Fibroblast of skin of right quadriceps (primary cell): ENCODE results near the gene BPHL.
"Not testable (repeated sequence)": the region's sequence is repeated elsewhere in the genome, so short reads cannot be mapped to it uniquely, and the experiment has no call there.

ENCODE experiments used
- DNase-seq: peaks from one replicate; pipeline ENCODE4 v3.0.0-alpha.2; 2013

Gene BPHL

DNA sequence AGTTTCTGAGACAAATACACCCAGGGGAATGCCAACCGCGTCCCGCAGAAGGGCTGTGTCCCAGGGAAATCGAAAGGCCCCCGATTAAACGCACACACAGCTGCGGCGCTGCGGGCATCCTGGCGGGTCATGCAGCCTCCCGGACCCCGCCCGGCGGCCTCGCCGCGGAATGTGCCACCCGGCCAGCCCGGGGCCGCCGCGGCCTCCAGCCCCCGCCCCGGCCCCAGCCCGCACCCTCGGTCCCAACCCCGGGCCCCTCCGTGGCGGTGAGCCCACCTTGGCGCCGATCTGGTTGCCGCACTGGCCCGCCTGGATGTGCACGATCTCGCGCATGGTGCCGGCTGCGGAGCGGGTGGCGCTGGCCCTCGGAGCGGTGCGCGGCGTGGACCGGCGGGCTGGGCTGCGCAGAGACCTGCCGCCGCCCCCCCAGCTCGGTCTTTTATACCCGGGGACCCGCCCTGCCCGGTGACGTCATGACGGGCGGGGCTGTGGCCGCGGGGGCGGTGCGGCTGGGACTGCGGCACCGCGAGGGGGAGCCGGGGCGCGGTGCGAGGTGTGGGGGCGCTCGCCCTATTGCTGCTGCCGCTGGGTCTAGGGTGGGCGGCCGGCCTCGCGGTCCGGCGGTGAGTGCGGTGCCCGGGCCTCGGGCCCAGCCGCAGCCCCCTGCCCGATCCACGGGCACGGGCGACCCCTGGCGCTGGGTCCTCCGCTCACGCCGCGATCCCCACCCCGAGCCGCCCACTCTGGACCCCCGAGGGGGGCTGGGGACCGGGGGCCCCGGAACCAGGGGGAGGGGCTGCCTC is 38.8 kb downstream of the BPHL start, which contains the start of gene TUBB2A:
Gene TUBB2A (minus strand): TSS at position 414 of the 803 bp plus-strand sequence. CDS start 81 bp downstream, at position 333.
- peak; percentile 87 for DNase-seq

DNA sequence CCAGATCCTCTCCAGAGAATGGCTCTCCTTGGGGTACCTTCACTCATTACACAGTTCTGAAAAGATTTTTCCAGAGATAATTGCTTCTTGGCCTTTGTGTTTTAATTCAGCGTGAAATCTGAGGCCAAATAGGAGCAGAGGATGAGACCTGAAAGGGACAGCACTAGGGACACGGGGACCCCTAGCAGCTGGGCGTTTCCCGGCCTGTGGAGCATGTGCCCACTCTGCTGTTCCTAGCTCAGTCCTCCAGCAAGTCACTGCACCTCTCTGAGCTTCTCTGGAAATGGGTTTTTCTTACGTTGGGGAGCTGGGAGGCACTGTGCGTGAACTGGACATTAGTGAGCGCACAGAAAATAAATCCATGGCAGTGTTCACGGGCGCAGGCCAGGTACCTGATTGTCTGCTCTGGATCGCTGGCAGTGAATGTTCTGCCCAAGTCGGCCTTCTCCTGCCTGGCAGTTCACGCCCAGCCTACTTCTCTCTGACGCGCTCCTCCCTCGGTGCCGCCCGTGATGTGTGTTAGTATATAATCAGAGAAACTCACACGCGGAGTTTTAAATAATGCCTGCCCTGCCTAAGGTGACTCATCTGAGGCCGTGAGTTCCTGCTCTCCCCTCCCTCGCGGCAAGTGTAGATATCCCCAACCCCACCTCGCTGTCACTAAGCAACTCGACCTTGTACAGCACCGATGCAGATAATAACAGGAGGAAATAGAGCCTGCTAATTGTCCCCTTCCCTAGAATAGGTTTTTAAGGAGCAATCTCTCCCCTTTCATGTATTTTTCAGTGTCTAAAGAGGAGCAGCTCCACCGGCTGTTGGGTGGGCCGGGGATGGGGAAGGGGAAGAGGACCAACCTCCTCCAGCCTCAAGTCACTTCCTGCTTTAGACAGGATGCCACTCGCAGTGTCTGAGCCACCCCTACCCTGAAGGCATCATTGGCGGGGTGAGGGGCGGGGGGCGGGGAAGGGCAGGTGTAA is 41.6 kb downstream of the BPHL start:
- no peak for DNase-seq

DNA sequence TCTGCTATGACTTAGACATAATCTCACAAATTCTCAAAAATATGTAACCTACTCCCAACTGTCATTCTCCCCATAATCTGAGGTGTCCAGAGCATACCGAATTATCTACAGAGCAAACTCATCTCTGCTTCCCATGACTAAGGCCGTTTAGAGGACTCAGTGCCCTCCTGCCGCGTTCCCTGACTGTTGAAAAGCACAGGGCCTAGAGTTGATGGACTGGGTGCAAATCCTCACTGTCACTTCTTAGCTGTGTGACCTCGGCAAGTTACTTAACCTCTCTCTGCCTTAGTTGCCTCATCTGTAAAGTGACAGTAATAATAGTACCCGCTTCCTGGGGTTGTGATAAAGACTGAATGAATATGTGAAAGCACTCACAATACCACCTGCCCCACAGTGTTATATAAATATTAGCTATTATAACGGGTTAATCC is 43.6 kb downstream of the BPHL start:
- no peak for DNase-seq

DNA sequence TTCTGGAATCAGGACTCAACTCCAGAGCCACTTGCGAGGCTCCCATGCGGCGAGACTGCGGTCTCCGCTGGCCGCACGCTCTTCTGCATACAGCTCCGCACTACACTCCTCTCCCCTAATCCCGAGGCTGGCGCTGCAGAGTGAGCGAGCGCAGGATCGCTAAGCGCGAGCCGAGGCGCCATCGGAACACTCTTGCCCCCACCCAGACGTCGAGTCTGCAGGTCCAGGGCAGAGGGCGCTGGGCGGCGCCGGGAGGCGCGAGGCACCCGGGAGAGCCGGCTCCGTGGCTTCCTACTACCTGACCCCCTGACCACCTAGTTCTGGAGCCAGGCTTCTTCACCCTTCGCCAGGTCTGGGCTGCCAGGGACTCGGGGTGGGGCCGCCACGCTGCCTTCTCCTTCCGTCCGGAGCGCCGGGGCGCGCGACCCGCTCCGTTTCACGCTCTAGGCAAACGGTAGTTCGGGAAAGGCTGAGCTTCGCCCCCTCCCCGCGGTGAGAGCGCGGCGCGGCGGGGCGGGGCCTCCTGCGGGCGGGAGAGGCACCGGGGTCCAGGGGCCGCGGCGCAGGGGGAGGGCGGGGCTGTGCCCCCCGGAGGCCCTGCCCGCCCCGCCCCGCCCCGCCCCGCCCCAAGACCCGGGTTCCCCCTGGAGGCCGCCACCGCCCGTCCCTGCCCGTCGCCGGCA is 44.2 kb downstream of the BPHL start:
- DNase-seq = peak; percentile 76

DNA sequence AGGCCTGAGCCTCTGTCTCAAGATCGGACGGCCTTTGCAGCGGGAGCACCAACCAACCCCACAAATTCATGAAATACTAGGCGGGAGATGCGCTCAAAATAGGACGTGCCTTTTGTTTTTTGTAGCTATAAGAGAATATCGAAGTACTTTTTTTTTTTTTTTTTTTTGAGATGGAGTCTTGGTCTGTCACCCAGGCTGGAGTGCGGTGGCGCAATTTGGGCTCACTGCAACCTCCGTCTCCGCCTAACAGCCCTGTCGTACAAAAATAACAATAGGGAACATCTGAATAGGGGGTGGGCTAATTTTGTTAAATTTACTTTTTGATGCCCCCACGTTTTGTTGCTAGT is 44.7 kb downstream of the BPHL start:
- DNase-seq = no peak

DNA sequence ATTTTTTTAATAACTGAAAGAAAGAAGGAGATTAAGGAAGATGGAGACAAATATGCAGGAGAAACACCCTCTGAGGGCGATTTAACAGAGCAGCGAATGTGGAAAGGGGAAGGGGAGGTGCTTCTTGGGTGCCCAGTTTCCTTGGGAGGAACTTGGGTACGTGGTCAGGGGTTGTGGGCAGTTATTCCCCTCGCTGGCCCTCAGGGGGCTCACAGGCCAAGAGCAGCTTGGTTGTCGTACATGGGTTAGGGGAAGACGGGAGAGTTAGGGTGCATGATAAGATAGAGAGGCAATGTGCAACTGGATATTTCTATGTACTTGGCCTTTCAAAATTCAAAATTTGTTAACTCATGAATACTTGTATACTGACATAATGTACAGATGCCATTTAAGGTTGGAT is 45.9 kb downstream of the BPHL start:
- DNase-seq = no peak

DNA sequence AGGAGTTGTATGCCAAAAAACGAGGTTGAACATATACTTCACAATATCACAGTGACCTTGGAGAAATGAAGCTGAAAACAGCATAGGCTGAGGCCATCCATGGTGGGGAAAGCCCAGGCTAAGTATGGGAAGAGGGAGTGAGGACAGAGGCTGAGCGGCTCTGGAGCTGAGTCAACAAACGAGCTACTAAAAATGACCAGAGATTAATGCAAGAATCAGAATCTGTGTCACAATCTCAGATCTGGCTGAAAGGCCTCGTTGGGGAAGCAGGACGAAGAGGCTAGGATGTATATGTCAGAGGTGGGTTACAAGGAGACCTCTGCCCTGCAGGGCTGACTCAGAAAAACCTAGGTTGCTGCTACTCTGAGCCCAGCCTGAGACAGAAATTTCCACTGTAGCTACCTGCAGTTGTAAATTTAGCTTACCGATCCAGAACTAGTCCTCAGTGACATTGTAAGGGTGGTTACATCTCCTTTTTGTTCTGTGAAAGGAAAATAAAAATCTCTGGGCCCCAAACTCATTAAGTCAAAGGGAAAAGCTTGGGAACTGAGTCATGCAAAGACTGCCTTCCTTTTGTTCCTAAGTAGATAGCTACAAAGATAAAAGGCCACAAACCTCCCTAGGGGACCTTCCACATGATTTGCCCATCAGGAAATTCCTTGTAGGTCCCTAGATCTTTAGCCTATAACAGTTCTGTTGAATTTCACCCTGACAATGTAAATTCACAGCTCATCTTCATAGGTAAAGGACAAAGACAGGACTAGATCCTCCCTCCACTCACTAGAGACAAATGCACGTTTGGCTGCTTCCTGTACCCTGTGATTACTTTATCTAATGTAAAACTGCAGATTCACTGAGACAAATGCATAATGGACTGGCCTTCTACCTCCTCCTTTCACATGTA is 47.4 kb downstream of the BPHL start:
- DNase-seq = peak; percentile 72

DNA sequence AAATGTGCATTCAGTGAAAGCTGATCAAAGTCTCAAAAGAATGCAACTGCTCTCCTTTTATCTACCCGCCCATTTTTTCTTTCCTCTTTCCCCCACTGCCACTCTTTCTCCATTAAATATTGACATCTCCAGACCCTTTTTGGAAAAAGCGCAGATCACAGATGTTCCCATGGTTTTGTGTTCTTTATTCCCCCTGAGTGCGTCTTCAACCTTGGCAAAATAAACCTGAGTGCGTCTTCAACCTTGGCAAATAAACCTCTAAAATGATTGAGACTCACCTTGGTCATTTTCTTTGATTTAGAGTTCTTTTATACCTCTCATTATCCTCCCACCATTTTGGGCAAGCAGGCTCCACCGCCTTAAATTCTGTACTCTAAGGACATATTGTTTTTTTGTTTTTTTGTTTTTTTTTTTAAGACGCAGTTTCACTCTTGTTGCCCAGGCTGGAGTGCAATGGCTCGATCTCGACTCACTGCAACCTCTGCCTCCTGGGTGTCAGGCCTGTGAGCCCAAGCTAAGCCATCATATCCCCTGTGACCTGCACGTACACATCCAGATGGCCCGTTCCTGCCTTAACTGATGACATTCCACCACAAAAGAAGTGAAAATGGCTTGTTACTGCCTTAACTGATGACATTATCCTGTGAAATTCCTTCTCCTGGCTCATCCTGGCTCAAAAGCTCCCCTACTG is 48.2 kb downstream of the BPHL start:
- not testable (repeated sequence) for DNase-seq

DNA sequence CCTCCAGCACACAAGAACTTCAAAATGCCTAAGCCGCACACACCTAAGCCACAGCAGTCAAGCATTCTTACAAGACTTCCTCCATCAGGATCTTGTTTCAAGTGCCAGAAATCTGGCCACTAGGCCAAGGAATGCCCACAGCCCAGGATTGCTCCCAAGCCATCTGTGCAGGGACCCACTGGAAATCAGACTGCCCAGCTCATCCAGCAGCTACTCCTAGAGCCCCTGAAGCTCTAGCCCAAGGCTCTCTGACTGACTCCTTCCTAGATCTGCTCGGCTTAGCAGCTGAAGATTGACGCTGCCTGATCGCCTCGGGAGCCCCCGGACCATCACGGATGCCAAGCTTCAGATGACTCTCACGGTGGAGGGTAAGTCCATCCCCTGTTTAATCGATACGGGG is 49.5 kb downstream of the BPHL start:
- DNase-seq = not testable (repeated sequence)

DNA sequence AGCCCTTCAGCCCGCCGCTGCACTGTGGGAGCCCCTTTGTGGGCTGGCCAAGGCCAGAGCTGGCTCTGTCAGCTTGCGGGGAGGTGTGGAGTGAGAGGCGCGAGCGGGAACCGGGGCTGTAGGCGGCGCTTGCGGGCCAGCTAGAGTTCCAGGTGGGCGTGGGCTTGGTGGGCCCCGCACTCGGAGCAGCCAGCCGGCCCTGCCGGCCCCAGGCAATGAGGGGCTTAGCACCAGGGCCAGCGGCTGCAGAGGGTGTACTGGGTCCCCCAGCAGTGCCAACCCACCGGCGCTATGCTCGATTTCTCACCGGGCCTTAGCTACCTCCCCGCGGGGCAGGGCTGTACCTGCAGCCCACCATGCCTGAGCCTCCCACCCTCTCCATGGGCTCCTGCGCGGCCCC is 52.2 kb downstream of the BPHL start:
- DNase-seq = not testable (repeated sequence)

DNA sequence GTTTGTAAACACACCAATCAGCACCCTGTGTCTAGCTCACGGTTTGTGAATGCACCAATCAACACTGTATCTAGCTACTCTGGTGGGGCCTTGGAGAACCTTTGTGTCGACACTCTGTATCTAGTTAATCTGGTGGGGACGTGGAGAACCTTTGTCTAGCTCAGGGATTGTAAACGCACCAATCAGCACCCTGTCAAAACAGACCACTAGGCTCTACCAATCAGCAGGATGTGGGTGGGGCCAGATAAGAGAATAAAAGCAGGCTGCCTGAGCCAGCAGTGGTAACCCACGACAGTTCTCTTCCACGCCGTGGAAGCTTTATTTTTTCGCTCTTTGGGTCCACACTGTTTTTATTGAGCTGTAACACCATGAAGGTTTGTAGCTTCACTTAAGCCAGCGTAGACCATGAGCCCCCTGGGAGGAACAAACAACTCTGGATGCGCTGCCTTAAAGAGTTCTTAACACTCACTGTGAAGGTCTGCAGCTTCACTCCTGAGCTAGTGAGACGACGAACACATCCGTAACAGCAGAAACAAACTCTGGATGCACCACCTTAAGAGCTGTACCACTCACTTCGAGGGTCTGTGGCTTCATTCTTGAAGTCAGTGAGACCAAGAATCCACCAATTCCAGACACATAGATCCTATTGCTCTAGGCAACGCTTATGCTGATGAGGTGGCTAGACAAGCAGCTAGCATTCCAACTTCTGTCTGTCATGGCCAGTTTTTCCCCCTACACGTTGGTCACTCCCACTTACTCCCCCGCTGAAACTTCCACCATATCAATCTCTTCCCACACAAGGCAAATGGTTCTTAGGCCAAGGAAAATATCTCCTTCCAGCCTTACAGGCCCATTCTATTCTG is 53.0 kb downstream of the BPHL start:
- DNase-seq = peak; percentile 11

DNA sequence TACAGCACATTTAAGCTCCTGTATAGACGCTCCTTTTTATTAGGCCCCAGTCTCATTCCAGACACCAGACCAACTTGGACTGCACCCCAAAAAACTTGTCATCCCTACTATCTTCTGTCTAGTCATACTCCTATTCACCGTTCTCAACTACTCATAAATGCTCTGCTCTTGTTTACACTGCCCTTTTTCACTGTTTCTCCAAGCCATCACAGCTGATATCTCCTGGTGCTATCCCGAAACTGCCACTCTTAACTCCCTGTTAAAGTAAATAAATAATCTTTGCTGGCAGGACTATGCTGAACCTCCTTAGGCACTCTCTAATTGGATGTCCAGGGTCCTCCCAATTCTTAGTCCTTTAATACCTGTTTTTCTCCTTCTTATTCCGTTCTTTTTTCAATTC is 54.3 kb downstream of the BPHL start:
- DNase-seq = not testable (repeated sequence)

DNA sequence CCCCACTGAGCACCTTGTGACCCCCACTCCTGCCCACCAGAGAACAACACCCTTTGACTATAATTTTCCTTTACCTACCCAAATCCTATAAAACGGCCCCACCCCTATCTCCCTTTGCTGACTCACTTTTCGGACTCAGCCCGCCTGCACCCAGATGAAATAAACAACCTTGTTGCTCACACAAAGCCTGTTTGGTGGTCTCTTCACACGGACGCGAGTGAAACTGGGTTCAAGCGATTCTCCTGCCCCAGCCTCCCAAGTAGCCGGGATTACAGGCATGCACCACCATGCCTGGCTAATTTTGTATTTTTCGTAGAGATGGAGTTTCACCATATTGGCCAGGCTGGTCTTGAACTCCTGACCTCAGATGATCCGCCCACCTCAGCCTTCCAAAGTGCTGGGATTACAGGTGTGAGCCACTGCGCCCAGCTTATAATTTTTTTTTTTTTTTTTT is 55.2 kb downstream of the BPHL start:
- not testable (repeated sequence) for DNase-seq

DNA sequence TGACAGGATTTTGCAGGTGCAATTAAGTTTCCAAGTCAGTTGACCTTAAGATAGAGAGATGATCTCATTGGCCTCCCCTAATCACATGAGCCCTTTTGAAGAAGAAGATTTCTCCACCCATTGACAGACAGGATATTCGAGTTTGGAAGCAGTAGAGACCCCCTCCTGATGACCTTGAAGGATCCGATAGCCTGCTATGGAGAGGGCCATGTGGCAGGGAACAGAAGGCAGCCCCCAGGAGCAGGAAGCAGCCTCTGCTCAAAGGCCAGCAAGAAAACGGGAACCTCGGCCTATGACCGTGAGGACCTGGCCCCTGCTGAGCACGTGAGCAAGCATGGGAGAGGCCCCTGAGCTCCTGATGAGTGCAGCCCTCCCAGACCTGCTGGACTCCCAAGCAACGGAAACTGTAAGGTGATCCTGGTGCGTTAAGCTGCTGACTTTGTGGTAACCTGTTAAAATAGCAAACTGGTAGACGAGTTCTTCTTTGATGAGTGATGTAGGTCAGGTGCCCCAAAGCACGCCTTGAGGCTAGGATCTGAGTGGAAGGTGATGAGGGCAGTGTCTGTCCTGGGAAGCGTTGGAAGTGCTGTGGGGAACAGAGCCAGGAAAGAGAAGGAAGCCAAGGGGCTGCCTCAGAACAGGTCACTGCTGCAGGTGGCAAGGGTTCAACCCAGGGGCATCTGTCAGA is 57.3 kb downstream of the BPHL start:
- DNase-seq = no peak

DNA sequence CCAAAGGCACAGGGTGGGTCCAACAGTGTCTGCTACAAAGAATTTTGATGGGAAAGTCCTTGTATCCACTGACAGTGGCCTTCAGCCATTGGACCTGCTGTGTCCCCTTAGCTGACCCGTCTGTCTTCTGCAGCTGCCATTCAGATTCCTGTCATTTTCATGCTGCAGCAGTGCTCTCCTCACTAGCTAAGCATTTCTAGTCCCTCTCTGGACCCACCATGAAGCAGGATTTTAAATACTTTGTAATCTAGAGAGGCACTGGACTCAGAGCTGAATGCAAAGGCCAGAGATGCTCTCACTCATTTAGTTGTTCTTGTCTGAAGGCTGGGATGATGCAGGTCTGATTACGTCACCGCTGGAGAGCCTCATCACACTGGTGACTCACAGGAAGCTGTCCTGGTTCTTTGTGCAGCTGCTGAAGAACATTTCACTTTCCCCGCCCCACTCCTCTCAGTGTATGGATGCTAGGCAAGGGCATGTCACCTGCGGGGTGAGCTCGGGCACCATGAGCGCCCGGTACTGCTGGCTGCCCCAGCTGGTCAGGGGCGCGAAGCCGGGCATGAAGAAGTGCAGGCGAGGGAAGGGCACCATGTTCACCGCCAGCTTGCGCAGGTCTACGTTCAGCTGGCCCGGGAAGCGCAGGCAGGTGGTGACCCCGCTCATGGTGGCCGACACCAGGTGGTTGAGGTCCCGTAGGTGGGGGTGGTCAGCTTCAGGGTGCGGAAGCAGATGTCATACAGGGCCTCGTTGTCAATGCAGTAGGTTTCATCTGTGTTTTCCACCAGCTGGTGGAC is 58.2 kb downstream of the BPHL start:
- DNase-seq = peak; percentile 88

DNA sequence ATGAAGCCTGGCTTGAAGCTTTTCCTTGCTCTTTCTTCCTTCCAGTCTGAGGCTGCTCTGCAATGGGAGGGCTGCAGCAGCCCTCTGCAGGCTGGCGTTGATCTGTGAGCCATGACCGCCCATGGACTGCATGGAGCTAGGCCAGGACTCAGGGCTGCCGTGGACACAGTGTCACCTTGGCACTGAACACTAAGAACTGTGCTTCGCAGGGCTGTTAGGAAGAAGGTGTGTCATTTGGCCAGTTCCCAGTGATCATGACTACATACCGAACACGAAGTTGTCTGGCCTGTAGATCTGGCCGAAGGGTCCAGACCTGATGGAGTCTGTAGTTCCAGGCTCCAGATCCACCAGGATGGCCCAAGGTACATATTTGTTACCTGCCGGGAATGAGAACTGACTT is 60.2 kb downstream of the BPHL start:
- DNase-seq = not testable (repeated sequence)

DNA sequence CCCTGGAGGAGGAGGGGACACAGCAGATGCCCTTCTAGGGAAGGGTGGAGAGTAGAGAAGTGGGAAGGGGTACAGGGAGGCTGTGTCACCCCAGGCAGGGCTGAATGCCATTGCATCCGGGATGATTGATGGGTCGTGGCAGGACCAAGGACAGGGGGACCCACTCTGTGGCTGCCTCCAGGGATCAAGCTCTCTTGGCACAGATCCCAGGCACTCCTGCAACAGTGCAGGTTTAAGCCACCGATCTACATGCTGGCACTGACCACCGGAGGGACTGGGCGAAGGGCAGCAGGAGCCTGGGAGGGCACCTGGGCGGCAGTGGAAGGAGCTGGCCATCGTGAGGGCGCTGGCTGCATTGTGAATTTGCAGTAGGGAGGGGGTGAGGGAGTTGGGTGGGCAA is 61.4 kb downstream of the BPHL start:
- DNase-seq = not testable (repeated sequence)

DNA sequence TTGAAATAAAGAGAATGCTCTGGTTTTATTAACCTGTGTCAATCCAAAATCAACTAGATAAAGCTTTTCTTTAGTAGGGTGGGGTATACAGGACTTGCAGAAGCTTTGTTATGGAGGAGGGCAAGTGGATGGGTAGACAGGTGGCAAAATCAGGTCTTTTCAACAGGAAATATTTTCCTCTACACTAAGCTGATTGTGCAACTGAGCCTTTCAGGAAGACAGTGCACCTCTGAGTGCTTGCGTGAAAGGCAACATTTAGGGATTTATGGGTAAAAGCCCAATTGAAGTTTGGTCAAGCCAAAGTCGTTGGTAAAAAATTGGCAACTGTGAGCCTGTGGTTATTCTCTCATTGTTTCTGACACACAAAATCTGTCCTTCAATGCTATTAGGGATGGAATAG is 62.6 kb downstream of the BPHL start:
- DNase-seq = no peak

DNA sequence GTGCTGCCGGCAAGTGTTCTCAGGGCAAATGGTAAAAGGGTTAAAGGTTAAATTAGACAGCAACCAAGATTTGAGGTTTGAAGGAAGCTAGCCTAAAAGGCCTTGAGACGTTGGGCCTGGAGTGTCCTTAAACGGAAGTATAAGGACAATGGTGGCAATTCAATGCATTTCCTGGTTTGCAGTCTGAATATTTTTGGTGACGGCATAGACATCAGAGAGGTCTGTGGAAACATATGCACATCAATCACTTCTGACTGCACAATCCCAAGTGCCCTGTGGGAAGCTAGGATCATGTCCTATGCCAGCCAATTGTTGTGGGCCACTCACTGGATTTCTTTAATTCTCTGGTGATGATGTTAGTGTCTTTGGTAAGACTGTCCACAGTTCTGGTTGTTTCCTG is 64.6 kb downstream of the BPHL start:
- no peak for DNase-seq
